ENCODE measurements around the gene DCUN1D2.

DNA sequence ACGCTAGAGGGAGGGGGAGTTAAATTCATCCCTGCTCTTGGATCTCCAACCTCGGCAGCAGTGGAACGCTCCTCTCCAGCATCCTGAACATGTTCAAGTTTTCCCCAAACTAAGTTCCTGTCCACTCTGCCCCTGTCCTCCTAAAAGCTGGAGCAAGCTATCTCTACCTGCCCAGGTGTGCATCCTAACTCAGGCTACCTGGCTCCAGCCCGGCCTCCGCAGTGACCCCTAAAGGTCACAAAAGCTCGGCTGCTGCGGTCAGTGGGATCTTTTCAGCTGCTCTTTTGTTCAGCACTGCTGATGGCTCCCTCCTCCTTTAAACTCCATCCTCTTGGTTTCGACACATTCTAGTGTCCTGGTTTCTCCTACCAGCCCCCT is 1.4 kb downstream of the DCUN1D2 start:
- TF ChIP-seq POLR2A (IDR thresholded peaks at IDR 0.05), result no peak
- TF ChIP-seq, protein P1, sequence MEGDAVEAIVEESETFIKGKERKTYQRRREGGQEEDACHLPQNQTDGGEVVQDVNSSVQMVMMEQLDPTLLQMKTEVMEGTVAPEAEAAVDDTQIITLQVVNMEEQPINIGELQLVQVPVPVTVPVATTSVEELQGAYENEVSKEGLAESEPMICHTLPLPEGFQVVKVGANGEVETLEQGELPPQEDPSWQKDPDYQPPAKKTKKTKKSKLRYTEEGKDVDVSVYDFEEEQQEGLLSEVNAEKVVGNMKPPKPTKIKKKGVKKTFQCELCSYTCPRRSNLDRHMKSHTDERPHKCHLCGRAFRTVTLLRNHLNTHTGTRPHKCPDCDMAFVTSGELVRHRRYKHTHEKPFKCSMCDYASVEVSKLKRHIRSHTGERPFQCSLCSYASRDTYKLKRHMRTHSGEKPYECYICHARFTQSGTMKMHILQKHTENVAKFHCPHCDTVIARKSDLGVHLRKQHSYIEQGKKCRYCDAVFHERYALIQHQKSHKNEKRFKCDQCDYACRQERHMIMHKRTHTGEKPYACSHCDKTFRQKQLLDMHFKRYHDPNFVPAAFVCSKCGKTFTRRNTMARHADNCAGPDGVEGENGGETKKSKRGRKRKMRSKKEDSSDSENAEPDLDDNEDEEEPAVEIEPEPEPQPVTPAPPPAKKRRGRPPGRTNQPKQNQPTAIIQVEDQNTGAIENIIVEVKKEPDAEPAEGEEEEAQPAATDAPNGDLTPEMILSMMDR (IDR thresholded peaks at IDR 0.05), result no peak

Data from Peyer's patch (tissue), 4 donors.